HG03196 (cell line): Measurements from ENCODE around the gene FKBP2.
A peak's percentile ranks its signal among the peaks of the same experiment; 100 is the strongest.

Experiments
- ATAC-seq: cut with Tn5 transposase; IDR thresholded peaks from one replicate; pipeline ENCODE4 v1.9.1; 2021; ENCODE audit not compliant: unreplicated experiment

Gene FKBP2

DNA sequence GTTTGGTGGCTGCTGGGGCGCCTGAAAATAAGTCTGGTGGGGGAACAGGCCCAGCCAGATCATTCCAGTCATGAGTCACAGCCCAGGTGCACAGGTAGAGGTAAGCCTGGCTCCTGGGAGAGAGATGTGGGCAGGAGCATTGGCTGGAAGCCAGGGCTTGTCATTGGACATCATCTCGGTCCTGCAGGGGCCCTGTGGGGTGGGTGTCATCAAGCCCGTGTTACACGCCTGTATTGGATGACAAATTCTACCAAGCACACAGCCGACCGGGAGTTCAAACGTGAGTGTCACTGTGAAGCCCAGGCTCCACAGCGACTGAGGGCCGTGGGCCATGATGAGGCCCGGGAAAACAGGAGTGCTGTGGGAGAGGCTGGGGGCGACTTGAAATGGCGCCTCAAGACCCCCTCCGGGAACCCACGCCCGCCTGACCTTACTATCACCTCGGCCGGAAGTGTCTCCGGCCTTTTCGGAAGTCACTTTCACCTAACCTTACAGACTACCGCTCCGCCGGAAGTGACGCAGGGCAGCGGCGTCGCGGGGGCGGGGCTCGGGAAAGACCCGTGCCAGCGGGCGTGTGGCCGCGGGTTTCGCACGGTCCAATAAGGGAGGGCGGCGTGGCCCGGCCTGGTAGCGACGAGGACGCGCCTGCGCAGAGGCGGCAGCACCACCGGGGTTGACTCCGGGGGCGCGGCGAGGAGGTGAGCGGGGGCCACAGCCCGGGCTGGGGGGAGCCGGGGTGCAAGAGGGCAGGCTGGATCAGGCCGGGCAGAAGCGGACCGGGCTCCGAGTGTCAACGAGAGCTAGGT is at the start of gene FKBP2:
TSS of gene FKBP2 (plus strand) at position 661 of the 806 bp plus-strand sequence. CDS start 1,293 bp downstream, outside the sequence.
- peak; percentile 40 for ATAC-seq

DNA sequence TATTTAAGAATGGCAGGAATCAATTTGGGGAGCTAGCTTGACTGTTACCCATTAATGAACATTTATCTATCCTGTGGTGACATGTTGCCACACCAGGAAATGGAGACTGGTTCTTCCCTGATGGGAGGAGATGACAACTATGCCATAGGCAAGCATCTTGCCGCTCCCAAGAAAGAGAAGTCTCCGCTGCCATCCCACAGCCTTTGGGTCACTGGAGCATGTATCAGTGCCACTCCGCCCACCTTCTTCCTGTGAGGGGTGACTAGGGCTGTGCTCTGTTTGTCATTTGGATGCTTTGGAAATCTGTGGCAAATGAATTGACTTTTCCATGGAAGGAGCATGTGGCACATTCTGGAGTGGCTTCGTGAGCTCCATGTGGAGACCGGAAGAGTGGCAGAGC is 48.5 kb upstream of the FKBP2 start:
- no peak for ATAC-seq

DNA sequence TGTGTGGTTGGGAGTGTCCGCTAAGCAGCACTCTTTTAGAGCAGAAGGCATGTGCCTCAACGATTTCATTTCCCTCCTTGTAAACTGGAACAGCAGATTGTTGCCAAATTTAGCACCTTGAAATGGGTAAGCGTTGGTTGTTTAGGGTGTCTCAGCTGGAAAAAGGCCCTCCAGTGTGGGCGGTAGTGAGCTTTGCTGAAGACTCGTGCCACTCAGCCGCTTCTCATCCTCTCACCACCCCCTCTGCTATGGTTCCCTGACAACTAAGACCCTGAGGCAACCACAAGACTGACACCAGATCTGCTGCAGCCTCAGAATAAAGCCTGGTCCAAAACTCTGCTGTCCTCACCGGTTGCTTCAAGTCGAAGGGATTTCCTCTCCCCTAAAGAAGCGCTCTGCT is 44.3 kb upstream of the FKBP2 start:
- ATAC-seq: no peak

- ATAC-seq: no peak
Observed at GRCh38 chr11:64198511-64198910, 42.4 kb upstream of the FKBP2 start.

- ATAC-seq: no peak
Observed at GRCh38 chr11:64201543-64201942, 39.4 kb upstream of the FKBP2 start.

GRCh38 chr11:64202992-64203391 is 37.9 kb upstream of the FKBP2 start:
- no peak for ATAC-seq

- ATAC-seq: no peak
Observed at GRCh38 chr11:64203421-64204079, 37.3 kb upstream of the FKBP2 start.

- no peak for ATAC-seq
Observed at GRCh38 chr11:64204080-64204440, 36.8 kb upstream of the FKBP2 start.

- no peak for ATAC-seq
Observed at GRCh38 chr11:64204464-64204989, 36.4 kb upstream of the FKBP2 start.

GRCh38 chr11:64206457-64207255 is 34.2 kb upstream of the FKBP2 start, which contains the start of gene FERMT3:
FERMT3 (plus strand) TSS chr11:64206721; CDS start chr11:64207365, 644 bp downstream.
- no peak for ATAC-seq

DNA sequence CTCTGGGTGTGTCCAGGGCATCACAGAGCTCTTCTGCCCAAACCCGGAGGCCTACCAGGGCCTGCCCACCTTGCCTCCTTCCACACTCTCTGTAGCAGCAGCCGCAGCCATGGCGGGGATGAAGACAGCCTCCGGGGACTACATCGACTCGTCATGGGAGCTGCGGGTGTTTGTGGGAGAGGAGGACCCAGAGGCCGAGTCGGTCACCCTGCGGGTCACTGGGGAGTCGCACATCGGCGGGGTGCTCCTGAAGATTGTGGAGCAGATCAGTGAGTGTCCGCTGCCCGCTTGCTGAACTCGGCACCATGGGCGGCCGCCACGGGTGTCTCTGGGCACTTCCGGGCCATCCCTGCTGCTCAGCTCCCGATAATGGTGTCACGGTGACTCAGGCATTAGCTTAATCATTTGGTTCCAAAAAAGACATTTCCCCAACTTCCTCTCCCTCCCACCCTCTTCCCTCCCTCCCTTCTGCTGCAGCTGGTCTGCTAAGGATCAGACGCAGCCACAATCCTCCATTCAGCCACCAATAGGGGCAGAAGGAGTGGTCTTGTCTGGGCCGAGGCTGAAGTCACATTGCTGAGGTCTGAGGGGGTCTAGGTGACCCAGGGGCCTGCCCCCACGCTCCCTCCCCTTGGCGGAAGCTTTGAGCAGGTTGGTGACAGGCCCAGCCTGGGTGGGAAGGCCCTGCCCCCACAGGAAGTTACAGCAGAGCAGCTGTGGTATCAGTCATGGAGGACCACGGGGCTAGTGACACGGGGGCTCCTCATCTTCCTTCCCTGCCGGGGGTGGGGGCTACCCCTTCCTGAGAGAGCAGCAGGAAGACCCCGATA is 33.4 kb upstream of the FKBP2 start:
- ATAC-seq: peak; percentile 36

GRCh38 chr11:64208086-64208795 is 32.7 kb upstream of the FKBP2 start:
- ATAC-seq: no peak

DNA sequence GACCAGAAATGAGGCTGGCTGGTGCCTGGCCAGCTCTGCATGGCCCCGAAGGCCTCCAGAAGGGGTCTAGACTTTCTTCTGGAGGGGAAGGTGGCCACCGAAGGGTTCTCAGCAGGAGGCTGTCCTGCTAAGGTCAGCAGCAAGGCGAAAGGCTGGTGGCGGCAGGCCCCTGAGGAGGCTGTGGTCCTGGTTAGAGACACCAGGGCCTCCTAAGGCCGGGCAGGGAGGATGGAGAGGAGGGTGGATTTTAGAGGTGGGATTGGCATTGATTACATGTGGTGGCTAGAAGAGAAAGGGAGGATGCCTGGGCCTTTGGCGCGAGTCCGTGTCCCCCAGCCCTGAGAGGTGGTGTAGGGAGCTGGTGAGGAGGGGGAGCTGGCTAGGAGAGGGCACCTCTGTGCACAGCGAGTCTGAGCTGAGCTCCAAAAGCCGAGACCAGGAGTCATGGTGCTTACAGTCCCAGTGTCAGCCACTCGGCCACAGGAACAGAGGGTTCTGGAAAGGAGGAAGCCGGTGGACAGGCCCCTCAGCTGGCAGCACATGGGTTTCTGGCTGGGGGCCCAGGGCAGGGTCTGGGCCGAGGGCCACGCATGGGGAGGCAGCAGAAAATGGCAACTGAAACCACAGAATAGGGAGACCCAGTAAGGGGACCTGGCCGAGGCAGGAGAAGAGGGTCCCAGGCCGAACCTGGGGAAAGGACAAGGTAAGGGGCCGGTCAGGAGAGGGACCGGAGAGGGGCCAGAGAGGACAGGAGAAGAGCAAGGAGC is 31.9 kb upstream of the FKBP2 start:
- no peak for ATAC-seq

DNA sequence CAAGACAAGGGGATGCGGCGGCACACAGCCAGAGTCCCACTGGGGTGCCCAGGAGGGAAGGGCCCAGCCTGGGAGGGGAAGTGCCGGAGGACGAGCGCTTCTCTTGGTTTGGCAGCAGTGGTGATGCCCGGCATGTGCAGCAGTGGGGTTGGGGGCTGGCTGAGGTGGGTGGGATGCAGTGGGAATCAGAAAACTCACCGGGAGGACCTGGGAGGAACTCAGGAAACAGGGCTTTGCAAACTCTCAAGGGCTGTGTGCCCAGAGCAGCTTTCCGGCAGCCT is 31.4 kb upstream of the FKBP2 start:
- ATAC-seq: no peak

GRCh38 chr11:64210301-64211020 is 30.4 kb upstream of the FKBP2 start:
- no peak for ATAC-seq

DNA sequence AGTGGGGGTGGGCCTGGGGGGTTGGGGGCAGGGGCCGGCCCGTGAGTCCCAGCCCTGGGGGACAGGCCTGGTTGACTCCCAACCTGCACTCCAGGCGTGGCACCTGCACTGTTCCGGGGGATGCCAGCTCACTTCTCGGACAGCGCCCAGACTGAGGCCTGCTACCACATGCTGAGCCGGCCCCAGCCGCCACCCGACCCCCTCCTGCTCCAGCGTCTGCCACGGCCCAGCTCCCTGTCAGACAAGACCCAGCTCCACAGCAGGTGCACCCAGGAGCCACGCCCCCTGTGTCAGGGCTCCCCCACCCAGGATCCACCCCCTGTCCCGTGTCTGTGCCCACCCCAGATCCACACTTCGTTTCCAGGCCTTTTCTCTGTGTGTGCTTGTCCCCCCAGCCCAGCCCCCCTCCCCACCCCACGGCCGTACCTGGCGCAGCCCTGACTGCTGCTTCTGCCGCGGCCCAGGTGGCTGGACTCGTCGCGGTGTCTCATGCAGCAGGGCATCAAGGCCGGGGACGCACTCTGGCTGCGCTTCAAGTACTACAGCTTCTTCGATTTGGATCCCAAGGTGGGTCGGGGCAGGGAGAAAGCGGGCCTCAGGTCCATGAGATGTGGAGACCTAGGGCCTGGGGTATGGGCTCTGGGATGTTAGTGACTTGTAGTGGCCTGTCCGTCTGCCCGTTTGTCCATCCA is 29.6 kb upstream of the FKBP2 start:
- no peak for ATAC-seq

GRCh38 chr11:64216879-64217278 is 24.0 kb upstream of the FKBP2 start:
- ATAC-seq: no peak
